ENCODE data around the gene CIBAR2. TPM values are rescaled to one million over a fixed set of nuclear protein-coding genes. Genes with fewer than 3 reads are reported as not detected.

The CIBAR2 gene
- total and polyA plus RNA-seq, 3 experiments from 2014 or later, result not detected

DNA sequence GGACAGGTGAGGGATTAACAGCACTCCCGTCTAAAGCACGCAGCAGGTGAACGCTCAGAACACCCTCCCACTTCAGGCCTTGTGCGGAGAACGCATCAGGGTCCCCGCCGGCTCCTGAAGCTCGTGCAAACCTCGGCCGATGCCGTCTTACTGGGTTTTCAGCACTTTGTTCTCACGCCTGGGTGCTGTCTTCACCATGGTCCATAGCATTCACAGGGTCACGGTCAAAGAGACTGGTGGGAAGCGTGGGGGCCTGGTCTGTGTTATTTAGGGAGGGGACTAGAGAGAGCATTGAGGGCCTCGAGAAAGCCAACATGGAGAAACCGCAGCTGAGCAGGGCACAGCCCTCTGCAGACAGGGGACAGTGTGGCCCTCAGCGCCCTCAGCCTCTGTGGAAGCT, 26.6 kb downstream of the CIBAR2 start:
- peaks cover 0 to 20% (median 2%) of the 10 kb centered on the region in 3 donors for H3K36me3 Mint-ChIP-seq
- peaks cover 6 to 24% (median 7%) of the 10 kb centered on the region in 3 donors for H3K4me1 Mint-ChIP-seq
- H3K27ac Mint-ChIP-seq, result peak overlapping the region in 1 of 8 donors; percentile 47
- Histone ChIP-seq H3K4me3 (ENCODE audit: low read length) (no peak overlapping the region), H3K27ac (ENCODE audit: low read depth, low read length) (no peak overlapping the region), H3K27me3 (ENCODE audit: insufficient read depth, low read length, poor library complexity, severe bottlenecking) (no peaks in the 10 kb centered on the region), H3K36me3 (ENCODE audit: insufficient read depth, low read length) (no peaks in the 10 kb centered on the region), H3K4me1 (ENCODE audit: insufficient read depth, low read length) (peaks cover 3% of the 10 kb centered on the region), H3K9me3 (ENCODE audit: low read length) (no peaks in the 10 kb centered on the region)
- H3K9me3 Mint-ChIP-seq, result no peaks in the 10 kb centered on the region
- H3K27me3 Mint-ChIP-seq, result peaks cover 0 to 3% of the 10 kb centered on the region in 2 donors
- POLR2A ChIA-PET, result interaction anchor here (1.0 to 1.5 kb wide), 2 partner anchors 30 to 75 kb away, joined by 3 to 7 read pairs; partner anchors contain the start of gene ZDHHC7
- H3K4me3 Mint-ChIP-seq, result no peak overlapping the region
- CTCF ChIA-PET, result interaction anchor here (0.9 to 5.5 kb wide), 9 partner anchors 9 to 332 kb away, joined by 3 to 41 read pairs (median 9); partner anchors contain the start of genes KIAA0513 and ZDHHC7
- no peak for DNase-seq

DNA sequence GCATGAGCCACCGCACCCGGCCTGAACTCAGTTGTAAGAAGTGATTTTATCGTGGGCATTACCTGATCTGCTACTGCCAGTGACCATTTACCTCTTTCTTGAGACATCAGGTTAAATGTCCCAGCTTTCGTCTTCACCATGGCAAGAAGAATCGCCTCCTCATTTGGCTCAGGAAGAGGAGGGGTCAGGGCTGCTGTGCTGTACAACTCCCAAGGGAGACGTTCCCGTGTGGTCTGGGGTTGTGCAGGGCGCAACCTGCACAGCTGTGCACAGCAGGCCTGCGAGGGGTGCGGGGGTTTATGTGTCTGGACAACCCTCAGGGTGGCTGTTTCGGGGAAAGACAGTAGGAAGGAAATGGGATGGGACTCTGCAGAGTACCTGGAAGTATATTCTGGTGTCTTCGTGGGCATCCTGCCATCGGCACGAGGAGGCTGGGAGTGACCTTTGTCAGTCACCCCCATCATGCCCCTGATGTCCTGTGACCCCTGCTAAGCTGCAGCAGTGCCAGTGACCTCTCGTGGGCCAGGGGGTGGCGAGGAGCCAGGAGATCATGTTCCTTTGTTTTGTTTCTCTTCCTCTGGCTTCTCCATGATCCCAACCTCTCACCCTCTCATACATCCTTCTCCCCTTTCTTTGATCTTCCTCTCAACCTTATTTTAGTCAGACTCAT, 27.3 kb downstream of the CIBAR2 start:
- ChIA-PET CTCF (interaction anchor here (1.8 to 5.5 kb wide), 4 partner anchors 8 to 75 kb away, joined by 4 to 41 read pairs (median 19); partner anchors contain the start of genes KIAA0513 and ZDHHC7), POLR2A (interaction anchor here (1.0 kb wide), 1 partner anchor 29 kb away, joined by 3 read pairs; no protein-coding TSS in a partner anchor)
- Mint-ChIP-seq H3K27me3 (peaks cover 0 to 3% of the 10 kb centered on the region in 2 donors), H3K4me1 (peaks cover 4 to 17% (median 7%) of the 10 kb centered on the region in 3 donors), H3K27ac (peak overlapping the region in 1 of 8 donors; percentile 40), H3K36me3 (peaks cover 0 to 22% (median 2%) of the 10 kb centered on the region in 3 donors), H3K9me3 (no peaks in the 10 kb centered on the region), H3K4me3 (no peak overlapping the region)
- H3K27me3 ChIP-seq (ENCODE audit: insufficient read depth, low read length, poor library complexity, severe bottlenecking), result no peaks in the 10 kb centered on the region
- H3K4me3 ChIP-seq (ENCODE audit: low read length), result no peak overlapping the region
- no peak overlapping the region for H3K27ac ChIP-seq (ENCODE audit: low read depth, low read length)
- no peak for DNase-seq
- H3K4me1 ChIP-seq (ENCODE audit: insufficient read depth, low read length), result peaks cover 3% of the 10 kb centered on the region
- H3K9me3 ChIP-seq (ENCODE audit: low read length), result no peaks in the 10 kb centered on the region
- no peaks in the 10 kb centered on the region for H3K36me3 ChIP-seq (ENCODE audit: insufficient read depth, low read length)

DNA sequence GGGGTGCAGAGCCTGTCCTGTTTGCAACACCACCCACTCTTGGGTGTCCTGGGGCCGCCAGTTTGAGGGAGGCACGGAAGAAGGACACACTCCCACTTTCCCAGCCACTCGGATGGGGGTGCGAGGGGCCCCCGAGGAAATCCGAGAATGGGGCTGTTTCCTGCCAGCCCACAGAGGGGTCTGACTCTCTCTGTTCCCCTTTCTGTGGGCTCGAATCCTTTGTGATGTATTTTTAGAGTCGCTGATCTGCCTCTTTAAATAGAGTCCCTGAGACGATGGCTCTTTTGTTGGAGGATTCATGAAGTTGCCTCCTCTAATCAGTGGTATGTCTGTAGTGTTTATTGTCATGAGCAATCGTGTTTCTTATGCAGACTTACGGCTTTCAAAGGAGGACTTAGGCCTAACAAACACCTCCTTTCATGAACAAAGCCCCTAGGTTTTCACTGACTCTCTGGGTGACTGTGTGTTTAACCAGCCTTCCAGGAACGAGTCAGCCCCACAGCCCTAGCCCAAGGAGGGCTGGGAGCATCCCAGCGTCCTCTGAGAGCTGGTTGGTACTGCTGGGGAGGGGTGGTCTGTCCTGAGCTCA, 29.1 kb downstream of the CIBAR2 start:
- DNase-seq, result no peak
- Histone ChIP-seq H3K36me3 (ENCODE audit: insufficient read depth, low read length) (no peaks in the 10 kb centered on the region), H3K27ac (ENCODE audit: low read depth, low read length) (no peak overlapping the region), H3K27me3 (ENCODE audit: insufficient read depth, low read length, poor library complexity, severe bottlenecking) (no peaks in the 10 kb centered on the region), H3K4me3 (ENCODE audit: low read length) (no peak overlapping the region), H3K9me3 (ENCODE audit: low read length) (no peaks in the 10 kb centered on the region), H3K4me1 (ENCODE audit: insufficient read depth, low read length) (peaks cover 3% of the 10 kb centered on the region)
- Mint-ChIP-seq H3K4me3 (no peak overlapping the region), H3K4me1 (peaks cover 4 to 14% (median 7%) of the 10 kb centered on the region in 3 donors), H3K27ac (peak overlapping the region in 1 of 8 donors; percentile 20), H3K27me3 (peaks cover 0 to 3% of the 10 kb centered on the region in 2 donors), H3K36me3 (peaks cover 5 to 29% (median 6%) of the 10 kb centered on the region in 3 donors), H3K9me3 (no peaks in the 10 kb centered on the region)
- POLR2A ChIA-PET, result no interaction called here
- CTCF ChIA-PET, result interaction anchor here (0.9 to 1.4 kb wide), 2 partner anchors 54 to 328 kb away, joined by 3 read pairs; no protein-coding TSS in a partner anchor

DNA sequence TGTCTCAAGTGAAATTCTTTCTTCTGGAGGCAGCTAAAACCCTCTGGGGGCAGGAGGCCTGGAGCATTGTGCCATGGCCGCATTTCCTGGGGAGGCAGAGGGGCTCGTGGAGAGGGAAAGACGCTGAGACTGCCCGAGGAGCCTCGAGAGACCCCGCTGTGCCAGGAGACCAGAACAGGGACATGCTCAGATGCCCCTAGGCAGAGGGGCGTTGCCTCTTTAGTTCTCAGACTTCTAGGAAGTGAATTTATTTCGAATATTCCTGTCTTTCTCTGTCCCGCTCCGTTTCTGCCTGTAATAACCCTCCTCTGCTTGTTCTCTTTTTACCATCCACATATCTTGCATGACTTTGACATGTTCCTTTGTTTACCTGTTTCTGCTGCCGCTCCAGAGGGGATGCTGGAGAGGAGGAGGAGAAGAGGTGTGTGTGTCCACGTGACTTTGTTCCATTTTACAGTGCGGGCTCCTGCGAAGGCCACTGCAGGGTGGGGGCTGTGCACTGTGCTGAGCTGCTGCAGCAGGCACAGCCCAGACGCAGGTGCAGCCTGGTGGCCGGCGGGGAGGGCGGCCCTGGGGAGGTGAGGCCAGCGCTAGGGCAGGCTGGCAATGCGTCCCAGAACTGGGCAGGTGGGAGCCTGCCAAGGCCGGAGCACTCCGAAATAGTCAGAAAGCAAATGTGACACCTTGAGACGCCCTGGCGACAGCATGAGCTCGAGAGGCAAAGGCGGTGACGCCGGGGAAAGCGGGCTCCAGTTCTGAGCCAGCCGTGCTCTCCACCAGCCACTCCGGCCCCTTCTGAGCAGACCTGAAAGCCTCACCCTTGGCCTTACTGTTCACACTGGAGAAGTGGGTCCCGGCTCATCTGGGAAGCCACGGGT, 29.9 kb downstream of the CIBAR2 start:
- Histone ChIP-seq H3K4me3 (ENCODE audit: low read length) (no peak overlapping the region), H3K4me1 (ENCODE audit: insufficient read depth, low read length) (peaks cover 3% of the 10 kb centered on the region), H3K27ac (ENCODE audit: low read depth, low read length) (no peak overlapping the region), H3K27me3 (ENCODE audit: insufficient read depth, low read length, poor library complexity, severe bottlenecking) (no peaks in the 10 kb centered on the region), H3K36me3 (ENCODE audit: insufficient read depth, low read length) (no peaks in the 10 kb centered on the region), H3K9me3 (ENCODE audit: low read length) (no peaks in the 10 kb centered on the region)
- H3K4me1 Mint-ChIP-seq, result peaks cover 4 to 14% (median 7%) of the 10 kb centered on the region in 3 donors
- H3K27ac Mint-ChIP-seq, result peak overlapping the region in 2 of 8 donors; percentile 10 to 17
- ChIA-PET CTCF (no interaction called here), POLR2A (interaction anchor here (0.5 kb wide), 1 partner anchor 15 kb away, joined by 3 read pairs; no protein-coding TSS in a partner anchor)
- H3K36me3 Mint-ChIP-seq, result peaks cover 5 to 33% (median 6%) of the 10 kb centered on the region in 3 donors
- no peak overlapping the region for H3K4me3 Mint-ChIP-seq
- no peaks in the 10 kb centered on the region for H3K9me3 Mint-ChIP-seq
- peaks cover 0 to 3% of the 10 kb centered on the region in 2 donors for H3K27me3 Mint-ChIP-seq
- no peak for DNase-seq

DNA sequence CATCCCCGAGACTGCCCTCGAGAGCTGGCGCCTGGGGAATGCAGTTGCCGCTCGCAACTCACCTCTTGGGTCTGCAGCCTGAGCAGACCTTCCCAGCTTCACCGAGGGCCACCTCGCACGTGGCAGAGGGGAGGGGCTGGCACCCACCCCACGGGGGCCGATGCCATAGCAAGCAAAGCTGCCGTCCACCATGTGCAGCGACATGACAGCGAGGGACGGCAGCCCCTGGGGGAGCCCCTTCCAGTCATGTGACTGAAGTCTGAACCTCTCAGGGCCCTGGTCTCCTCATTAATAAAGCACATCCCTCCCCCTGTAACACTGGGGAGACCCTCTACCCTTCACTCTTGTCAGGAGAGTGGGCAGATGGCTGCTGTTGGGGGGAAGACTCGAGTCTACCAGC, 30.5 kb downstream of the CIBAR2 start:
- peaks cover under 1 to 10% (median 3%) of the 10 kb centered on the region in 3 donors for H3K4me1 Mint-ChIP-seq
- H3K9me3 ChIP-seq (ENCODE audit: low read length), result no peaks in the 10 kb centered on the region

GRCh38 chr16:85081038-85081437, 31.2 kb downstream of the CIBAR2 start:
- no peaks in the 10 kb centered on the region for H3K9me3 ChIP-seq (ENCODE audit: low read length)
- no peak overlapping the region for H3K4me3 ChIP-seq (ENCODE audit: low read length)
- no peak overlapping the region for H3K4me3 Mint-ChIP-seq
- peaks cover 0 to 3% of the 10 kb centered on the region in 2 donors for H3K27me3 Mint-ChIP-seq
- H3K27ac Mint-ChIP-seq, result peak overlapping the region in 2 of 8 donors; percentile 1 to 22
- no peaks in the 10 kb centered on the region for H3K36me3 ChIP-seq (ENCODE audit: insufficient read depth, low read length)
- peaks cover 5 to 36% (median 6%) of the 10 kb centered on the region in 3 donors for H3K36me3 Mint-ChIP-seq
- POLR2A ChIA-PET, result no interaction called here
- no peak for DNase-seq
- no peaks in the 10 kb centered on the region for H3K4me1 ChIP-seq (ENCODE audit: insufficient read depth, low read length)
- peaks cover 0 to 4% (median 0%) of the 10 kb centered on the region in 3 donors for H3K4me1 Mint-ChIP-seq
- H3K27ac ChIP-seq (ENCODE audit: low read depth, low read length), result no peak overlapping the region
- H3K27me3 ChIP-seq (ENCODE audit: insufficient read depth, low read length, poor library complexity, severe bottlenecking), result no peaks in the 10 kb centered on the region
- no peaks in the 10 kb centered on the region for H3K9me3 Mint-ChIP-seq
- CTCF ChIA-PET, result no interaction called here

More for the DNA sequence above, 30.5 kb downstream of the CIBAR2 start:
- Histone ChIP-seq H3K27ac (ENCODE audit: low read depth, low read length) (no peak overlapping the region), H3K27me3 (ENCODE audit: insufficient read depth, low read length, poor library complexity, severe bottlenecking) (no peaks in the 10 kb centered on the region), H3K4me3 (ENCODE audit: low read length) (no peak overlapping the region), H3K4me1 (ENCODE audit: insufficient read depth, low read length) (peaks cover 3% of the 10 kb centered on the region), H3K36me3 (ENCODE audit: insufficient read depth, low read length) (no peaks in the 10 kb centered on the region)
- H3K9me3 Mint-ChIP-seq, result no peaks in the 10 kb centered on the region
- POLR2A ChIA-PET, result interaction anchor here (0.5 kb wide), 1 partner anchor 14 kb away, joined by 3 read pairs; no protein-coding TSS in a partner anchor
- no peak overlapping the region for H3K4me3 Mint-ChIP-seq
- DNase-seq, result no peak
- CTCF ChIA-PET, result no interaction called here
- peaks cover 5 to 33% (median 6%) of the 10 kb centered on the region in 3 donors for H3K36me3 Mint-ChIP-seq
- H3K27ac Mint-ChIP-seq, result no peak overlapping the region
- peaks cover 0 to 3% of the 10 kb centered on the region in 2 donors for H3K27me3 Mint-ChIP-seq

- Histone ChIP-seq H3K27ac (ENCODE audit: low read depth, low read length) (no peak overlapping the region), H3K36me3 (ENCODE audit: insufficient read depth, low read length) (no peaks in the 10 kb centered on the region), H3K9me3 (ENCODE audit: low read length) (no peaks in the 10 kb centered on the region), H3K27me3 (ENCODE audit: insufficient read depth, low read length, poor library complexity, severe bottlenecking) (no peaks in the 10 kb centered on the region), H3K4me1 (ENCODE audit: insufficient read depth, low read length) (no peaks in the 10 kb centered on the region), H3K4me3 (ENCODE audit: low read length) (no peak overlapping the region)
- Mint-ChIP-seq H3K36me3 (peaks cover 6 to 43% (median 7%) of the 10 kb centered on the region in 3 donors), H3K27ac (peak overlapping the region in 1 of 8 donors; percentile 75), H3K4me1 (peaks cover 0 to 4% (median 0%) of the 10 kb centered on the region in 3 donors), H3K9me3 (no peaks in the 10 kb centered on the region), H3K27me3 (peaks cover 0 to 3% of the 10 kb centered on the region in 2 donors), H3K4me3 (no peak overlapping the region)
- ChIA-PET POLR2A (no interaction called here), CTCF (no interaction called here)
- no peak for DNase-seq
These were observed 32.3 kb downstream of the CIBAR2 start for GRCh38 chr16:85079785-85080570.

Measured in CD8-positive, alpha-beta memory T cell (primary cell).